Esophagus muscularis mucosa (tissue), 4 donors: ENCODE results near the gene EIF6. TPM values are rescaled to one million over a fixed set of nuclear protein-coding genes. Genes with fewer than 3 reads are reported as not detected.

Experiments
- DNase-seq: peaks from one replicate; pipeline ENCODE4 v3.0.0-alpha.2; 2017; ENCODE audit errors: extremely low spot score
- H3K27ac ChIP-seq, 4 donors: fragments of 200-600 bp; sonication (generic); replicated peaks in 1 of 4; 1 replicate in 3 of 4; 2 replicates in 1 of 4; pipeline ENCODE4 v1.5.1; 2016 to 2019; ENCODE audit warnings: mild to moderate bottlenecking in 1 of 4
- H3K27me3 ChIP-seq, 4 donors: fragments of 200-600 bp; sonication (generic); one replicate each; pipeline versions ENCODE4 v1.5.1 to v1.6.0; 2016 to 2019
- H3K36me3 ChIP-seq, 4 donors: fragments of 200-600 bp; sonication (generic); one replicate each; pipeline ENCODE4 v1.5.1; 2016 to 2019
- H3K4me1 ChIP-seq, 4 donors: fragments of 200-600 bp; sonication (generic); one replicate each; pipeline ENCODE4 v1.5.1; 2016 to 2019
- H3K4me3 ChIP-seq, 4 donors: fragments of 200-600 bp; sonication (generic); 1 replicate in 2 of 4; 2 replicates in 2 of 4; pipeline ENCODE4 v1.5.1; 2016 to 2019; ENCODE audit warnings: mild to moderate bottlenecking in 4 of 4, moderate library complexity in 1 of 4
- H3K9me3 ChIP-seq, 4 donors: fragments of 200-600 bp; sonication (generic); 1 replicate in 3 of 4; 2 replicates in 1 of 4; pipeline ENCODE4 v1.5.1; 2016 to 2019
- CTCF ChIP-seq, 3 experiments: fragments of 200-600 bp in 2 of 3; fragments of 450-650 bp in 1 of 3; sonication (generic) in 2 of 3; IDR thresholded peaks; one replicate each; pipeline ENCODE4 v1.5.1; 2017 to 2019; ENCODE audit warnings: antibody characterized with exemption in 3 of 3, mild to moderate bottlenecking in 2 of 3, moderate library complexity in 1 of 3
- EP300 ChIP-seq: sonication (generic); formaldehyde crosslinking; IDR thresholded peaks from one replicate; pipeline ENCODE4 v1.6.1; 2017; ENCODE audit warnings: antibody characterized with exemption
- POLR2A ChIP-seq: fragments of 450-650 bp; IDR thresholded peaks from one replicate; pipeline ENCODE4 v1.6.1; 2017; ENCODE audit warnings: antibody characterized with exemption, moderate library complexity, mild to moderate bottlenecking, low read depth
- POLR2AphosphoS5 ChIP-seq, 2 donors: sonication (generic); formaldehyde crosslinking; IDR thresholded peaks; one replicate each; pipeline ENCODE4 v1.6.1; 2017; ENCODE audit warnings: antibody characterized with exemption in 2 of 2
- WGBS: methylation state at CpG from one replicate; pipeline ENCODE4 v1.1.5; 2018; 5-methylcytosine and 5-hydroxymethylcytosine counted together
- intact Hi-C: fragments of 100-400 bp; cut with DNase I; formaldehyde crosslinking; loops from one replicate; pipeline ENCODE4 v1.15.1; 2023
- total RNA-seq, 4 donors: library from RNA; depleted of rRNA; stranded (reverse); fragments of >200 nt; gene quantifications; one replicate each; pipeline versions ENCODE4 v1.1.0 to v1.2.1, GENCODE V29; 2016

EIF6 gene
- total RNA-seq, 4 donors from 2014 or later, result 47.8 to 106 (median 85.0) TPM

- no peaks in the 10 kb centered on the region for H3K27me3 ChIP-seq
- H3K36me3 ChIP-seq, result peaks cover 11 to 64% (median 50%) of the 10 kb centered on the region in 4 donors
- WGBS, result 94% methylated on average over 5 of the region's 6 CpGs
- H3K27ac ChIP-seq, result peak overlapping the region; percentile 95 to 100 (median 99)
- intact Hi-C loops, result no loop called here
- no peak for TF ChIP-seq CTCF (IDR thresholded peaks at IDR 0.05)
- no peak for TF ChIP-seq EP300
- no peak for TF ChIP-seq POLR2A
- no peak for TF ChIP-seq POLR2AphosphoS5 (IDR thresholded peaks at IDR 0.05)
- peak overlapping the region; percentile 74 to 95 (median 90) for H3K4me3 ChIP-seq
- DNase-seq, result no peak
- H3K4me1 ChIP-seq, result peaks cover 16 to 48% (median 33%) of the 10 kb centered on the region in 4 donors
- H3K9me3 ChIP-seq, result no peaks in the 10 kb centered on the region
Observed at GRCh38 chr20:35276408-35276807, 8.2 kb downstream of the EIF6 start.

- Histone ChIP-seq H3K27ac (peak overlapping the region in 2 of 4 donors; percentile 99 to 100), H3K4me1 (peaks cover 16 to 48% (median 33%) of the 10 kb centered on the region in 4 donors), H3K9me3 (no peaks in the 10 kb centered on the region), H3K36me3 (peaks cover 11 to 68% (median 53%) of the 10 kb centered on the region in 4 donors), H3K27me3 (no peaks in the 10 kb centered on the region), H3K4me3 (no peak overlapping the region)
- WGBS, result 92% methylated on average over 10 of the region's 12 CpGs
- TF ChIP-seq POLR2A (no peak), EP300 (no peak), POLR2AphosphoS5 (IDR thresholded peaks at IDR 0.05) (no peak), CTCF (IDR thresholded peaks at IDR 0.05) (no peak)
- no peak for DNase-seq
- intact Hi-C loops, result no loop called here
Observed at GRCh38 chr20:35275741-35276251, 8.8 kb downstream of the EIF6 start.

- intact Hi-C loops, result no loop called here
- no peak for DNase-seq
- Histone ChIP-seq H3K27ac (no peak overlapping the region), H3K4me3 (no peak overlapping the region), H3K27me3 (no peaks in the 10 kb centered on the region), H3K9me3 (no peaks in the 10 kb centered on the region), H3K4me1 (peaks cover 16 to 51% (median 35%) of the 10 kb centered on the region in 4 donors), H3K36me3 (peaks cover 16 to 68% (median 52%) of the 10 kb centered on the region in 4 donors)
- WGBS, result 91% methylated on average over 21 of the region's 24 CpGs
- TF ChIP-seq POLR2A, result no peak
- TF ChIP-seq EP300, result no peak
- no peak for TF ChIP-seq CTCF (IDR thresholded peaks at IDR 0.05)
- TF ChIP-seq POLR2AphosphoS5 (IDR thresholded peaks at IDR 0.05), result no peak
Observed at GRCh38 chr20:35274172-35275092, 10.1 kb downstream of the EIF6 start.

GRCh38 chr20:35273449-35274171, 11.0 kb downstream of the EIF6 start:
- H3K27ac ChIP-seq, result no peak overlapping the region
- no peak for TF ChIP-seq EP300
- no peak for TF ChIP-seq POLR2A
- no peak for TF ChIP-seq POLR2AphosphoS5 (IDR thresholded peaks at IDR 0.05)
- no peak for TF ChIP-seq CTCF (IDR thresholded peaks at IDR 0.05)
- H3K9me3 ChIP-seq, result no peaks in the 10 kb centered on the region
- no peak for DNase-seq
- no peak overlapping the region for H3K4me3 ChIP-seq
- 77% methylated on average over 13 of the region's 13 CpGs for WGBS
- intact Hi-C loops, result no loop called here
- H3K36me3 ChIP-seq, result peaks cover 9 to 66% (median 45%) of the 10 kb centered on the region in 4 donors
- H3K4me1 ChIP-seq, result peaks cover 16 to 59% (median 39%) of the 10 kb centered on the region in 4 donors
- no peaks in the 10 kb centered on the region for H3K27me3 ChIP-seq
